Motor neuron (in vitro differentiated cells): Measurements from ENCODE around the gene IFT80. TPM values are rescaled to one million over a fixed set of nuclear protein-coding genes. Genes with fewer than 3 reads are reported as not detected.

Source experiments
- ATAC-seq, 8 experiments: fragments of 200-7000 bp; cut with Tn5 transposase; replicated peaks in 6 of 8; 2 replicates each; pipeline ENCODE4 v1.8.0; 2021; ENCODE audit warnings: mild to moderate bottlenecking in 8 of 8, moderate library complexity in 8 of 8
- H3K27ac ChIP-seq, 2 donors: fragments of 250-450 bp; sonication (Bioruptor Pico); 2 replicates each; pipeline ENCODE4 v1.9.0; 2021; ENCODE audit warnings: antibody characterized with exemption in 2 of 2, mild to moderate bottlenecking in 2 of 2, moderate library complexity in 1 of 2
- H3K4me1 ChIP-seq, 2 donors: fragments of 250-450 bp; sonication (Bioruptor Pico); replicated peaks in 1 of 2; 2 replicates each; pipeline ENCODE4 v1.6.1; 2021; ENCODE audit warnings: antibody characterized with exemption in 2 of 2, mild to moderate bottlenecking in 2 of 2, moderate library complexity in 1 of 2
- H3K4me3 ChIP-seq, 5 donors: fragments of 250-450 bp; sonication (Bioruptor Pico); 2 replicates each; pipeline ENCODE4 v1.9.0; 2021; ENCODE audit warnings: antibody characterized with exemption in 5 of 5, mild to moderate bottlenecking in 5 of 5, moderate library complexity in 4 of 5
- WGBS, 10 experiments: fragments of 450-650 bp; shearing (Covaris generic); methylation state at CpG; one replicate each; pipeline ENCODE4 v1.0.0; 2022; 5-methylcytosine and 5-hydroxymethylcytosine counted together
- in situ Hi-C, 9 experiments: fragments of 400-800 bp; cut with MboI; loops; one replicate each; pipeline ENCODE4 v1.15.0; 2021; ENCODE audit warnings: low sequenced_read_pairs in 9 of 9, low pct_unique_long_range_greater_than_20kb in 2 of 9; ENCODE audit not compliant: unreplicated experiment in 9 of 9
- total RNA-seq, 8 experiments: library from RNA; unstranded; fragments of 300-600 nt; gene quantifications; 2 replicates each; pipeline versions ENCODE4 v1.2.3 to v1.2.4, GENCODE V29; 2022

IFT80 gene
- total RNA-seq, 8 experiments from 2014 or later: 22.4 to 50.2 (median 38.7) TPM

GRCh38 chr3:160394009-160394392, 5.0 kb downstream of the IFT80 start:
- Histone ChIP-seq H3K4me3 (no peak overlapping the region), H3K27ac (no peak overlapping the region), H3K4me1 (peaks cover 0 to 5% of the 10 kb centered on the region in 2 donors)
- no peak for ATAC-seq
- 100% methylated on average over 1 to 3 of the region's 3 CpGs; no CpG with 5 or more reads in 3 of the 10 experiments for WGBS, 10 experiments
- in situ Hi-C loops: no loop called here

DNA sequence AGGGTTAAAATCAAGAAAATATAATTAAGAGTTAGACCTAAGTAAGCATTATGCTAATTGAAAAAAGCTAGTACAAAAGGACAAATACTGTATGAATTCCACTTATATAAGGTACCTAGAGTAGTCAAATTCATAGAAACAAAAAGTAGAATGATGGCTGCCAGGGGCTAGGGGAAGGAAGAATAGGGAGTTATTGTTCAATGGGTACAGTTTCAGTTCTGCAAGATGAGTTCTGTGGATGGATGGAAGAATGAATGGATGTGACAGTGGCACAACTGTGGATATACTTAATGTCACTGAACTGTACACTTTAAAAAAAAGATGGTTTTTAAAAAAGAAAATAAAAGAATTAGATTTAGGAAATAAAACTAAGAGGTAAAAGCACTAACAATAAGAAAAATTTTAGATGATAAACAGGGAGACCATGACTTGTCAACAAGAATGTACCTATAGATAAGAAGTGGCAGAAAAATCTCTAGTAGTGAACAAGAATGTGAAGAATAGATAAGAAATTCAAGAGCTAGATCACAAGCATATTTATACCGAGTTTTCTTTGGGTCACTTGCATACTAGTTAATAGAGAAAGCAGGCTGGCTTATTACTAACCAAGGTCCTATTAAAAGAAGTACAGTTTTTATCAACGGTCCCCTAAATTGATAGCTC, 5.5 kb downstream of the IFT80 start:
- H3K4me3 ChIP-seq: no peak overlapping the region
- peaks cover 0 to 5% of the 10 kb centered on the region in 2 donors for H3K4me1 ChIP-seq
- WGBS, 10 experiments: 60 to 100% (median 91%) methylated on average over 1 to 2 of the region's 2 CpGs
- H3K27ac ChIP-seq: no peak overlapping the region
- ATAC-seq: no peak
- in situ Hi-C loops: no loop called here

GRCh38 chr3:160392798-160393197, 6.2 kb downstream of the IFT80 start:
- no peak overlapping the region for H3K27ac ChIP-seq
- no peaks in the 10 kb centered on the region for H3K4me1 ChIP-seq
- H3K4me3 ChIP-seq: no peak overlapping the region
- no peak for ATAC-seq
- in situ Hi-C loops: no loop called here

DNA sequence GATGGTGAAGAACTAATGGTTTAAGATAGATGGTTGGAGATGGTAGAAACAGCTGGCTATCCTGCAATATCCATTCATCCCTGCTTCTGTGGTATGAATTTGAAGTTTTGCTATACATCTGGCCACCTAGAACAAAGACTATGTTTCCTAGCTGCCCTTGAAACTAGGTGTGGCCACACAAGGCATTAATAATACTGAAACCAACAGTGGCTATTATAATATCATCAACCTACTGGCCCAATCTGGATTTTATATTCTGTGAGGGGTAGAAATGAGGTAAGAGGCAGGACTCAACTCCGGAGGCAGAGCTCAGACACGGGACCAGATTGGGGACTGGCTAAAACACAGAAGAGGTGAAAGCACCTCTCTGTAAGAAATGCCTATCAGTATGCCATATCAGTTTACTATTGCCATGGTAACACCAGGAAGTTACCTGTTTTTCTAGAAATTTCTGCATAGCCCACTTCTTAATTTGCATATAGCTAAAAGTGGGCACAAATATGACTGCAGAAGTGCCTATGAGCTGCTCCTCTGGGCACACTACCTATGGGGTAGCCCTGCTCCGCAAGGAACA, 8.4 kb downstream of the IFT80 start:
- WGBS, 10 experiments: 20 to 100% (median 94%) methylated on average over 1 to 3 of the region's 3 CpGs; no CpG with 5 or more reads in 4 of the 10 experiments
- in situ Hi-C loops: no loop called here
- no peaks in the 10 kb centered on the region for H3K4me1 ChIP-seq
- peak in 2 of 8 experiments; percentile 19 to 68 for ATAC-seq
- no peak overlapping the region for H3K27ac ChIP-seq
- no peak overlapping the region for H3K4me3 ChIP-seq

DNA sequence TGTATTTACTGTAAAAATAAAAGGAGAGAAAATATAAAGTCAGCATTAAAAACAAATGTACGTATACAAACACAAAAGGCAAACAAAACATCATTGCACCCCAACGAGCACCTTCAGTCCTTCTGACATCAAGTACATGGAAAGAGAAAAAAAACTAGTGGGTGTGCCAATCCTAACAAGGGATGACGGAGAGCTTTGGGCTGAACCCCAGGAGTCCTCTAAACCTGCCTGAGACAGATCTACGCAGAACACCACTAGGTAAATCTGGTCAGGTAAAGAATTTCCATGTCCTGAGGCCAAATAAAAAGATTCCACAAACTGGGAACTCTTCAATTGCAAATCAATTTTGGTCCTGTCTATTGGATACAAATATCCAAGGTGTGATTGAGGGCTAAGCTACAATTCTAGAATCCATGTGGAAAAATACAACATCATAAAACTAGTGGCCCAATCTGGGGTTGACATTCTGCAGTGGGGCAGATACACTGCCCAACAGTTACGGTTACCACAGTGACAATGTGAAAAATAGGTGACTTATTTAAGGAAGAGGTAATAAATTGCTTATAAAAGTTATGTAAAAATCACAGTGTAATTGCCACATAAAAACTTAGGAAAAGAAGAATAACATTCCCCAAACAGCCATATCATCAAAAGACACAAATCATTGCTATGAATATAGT, 14.2 kb downstream of the IFT80 start:
- Histone ChIP-seq H3K27ac (no peak overlapping the region), H3K4me1 (no peaks in the 10 kb centered on the region), H3K4me3 (no peak overlapping the region)
- no peak for ATAC-seq
- WGBS, 10 experiments: 64 to 100% (median 90%) methylated on average over 1 to 5 of the region's 5 CpGs
- in situ Hi-C loops: no loop called here

DNA sequence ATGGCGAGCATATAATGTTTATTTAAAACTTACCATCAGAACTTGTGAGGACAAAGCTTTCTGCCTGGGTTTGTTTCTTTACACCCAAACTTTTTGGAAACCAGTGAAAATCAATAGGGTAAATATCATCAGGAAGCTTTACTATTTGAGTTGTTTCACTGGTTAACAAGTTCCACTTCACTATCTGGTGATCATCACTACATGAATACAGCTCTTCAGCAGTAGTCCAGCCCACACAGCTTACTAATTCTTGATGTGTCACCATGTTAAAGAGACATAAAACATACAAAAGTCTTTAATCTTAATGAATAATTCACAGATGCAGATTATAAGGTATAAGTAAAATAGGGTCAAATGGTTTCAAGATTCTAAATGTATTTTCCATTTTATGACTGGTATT, 17.6 kb downstream of the IFT80 start:
- H3K4me3 ChIP-seq: no peak overlapping the region
- in situ Hi-C loops: no loop called here
- no peak overlapping the region for H3K27ac ChIP-seq
- no peaks in the 10 kb centered on the region for H3K4me1 ChIP-seq
- WGBS, 10 experiments: 56 to 100% (median 100%) methylated on average over 1 of the region's 1 CpG; no CpG with 5 or more reads in 3 of the 10 experiments
- peak in 1 of 8 experiments; percentile 34 for ATAC-seq

DNA sequence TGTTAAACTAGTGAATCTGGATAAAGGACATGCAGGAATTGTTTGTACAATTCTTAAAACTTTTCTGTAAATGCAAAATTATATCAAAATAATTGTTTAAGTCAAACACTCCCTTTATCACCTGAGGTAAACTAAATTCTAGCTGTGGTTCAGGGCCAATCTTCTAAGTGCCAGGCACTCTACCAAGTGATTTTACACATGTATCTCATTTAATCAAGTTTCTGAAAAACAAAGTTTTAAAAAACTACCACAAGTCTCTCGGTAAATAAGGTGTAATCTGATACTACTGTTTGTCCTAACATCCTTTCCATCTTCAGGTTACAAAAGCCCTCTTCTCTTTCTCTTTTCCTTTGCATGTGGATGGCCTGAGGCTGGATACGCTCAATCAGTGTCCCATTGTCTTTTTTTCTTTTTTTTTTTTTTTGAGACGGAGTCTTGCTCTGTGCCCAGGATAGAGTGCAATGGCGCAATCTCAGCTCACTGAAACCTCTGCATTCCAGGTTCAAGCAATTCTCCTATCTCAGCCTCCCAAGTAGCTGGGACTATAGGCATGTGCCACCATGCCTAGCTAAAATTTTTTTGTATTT, 19.3 kb downstream of the IFT80 start:
- Histone ChIP-seq H3K4me3 (no peak overlapping the region), H3K27ac (no peak overlapping the region), H3K4me1 (no peaks in the 10 kb centered on the region)
- in situ Hi-C loops: no loop called here
- WGBS, 10 experiments: 46 to 96% (median 65%) methylated on average over 1 to 4 of the region's 4 CpGs
- no peak for ATAC-seq

DNA sequence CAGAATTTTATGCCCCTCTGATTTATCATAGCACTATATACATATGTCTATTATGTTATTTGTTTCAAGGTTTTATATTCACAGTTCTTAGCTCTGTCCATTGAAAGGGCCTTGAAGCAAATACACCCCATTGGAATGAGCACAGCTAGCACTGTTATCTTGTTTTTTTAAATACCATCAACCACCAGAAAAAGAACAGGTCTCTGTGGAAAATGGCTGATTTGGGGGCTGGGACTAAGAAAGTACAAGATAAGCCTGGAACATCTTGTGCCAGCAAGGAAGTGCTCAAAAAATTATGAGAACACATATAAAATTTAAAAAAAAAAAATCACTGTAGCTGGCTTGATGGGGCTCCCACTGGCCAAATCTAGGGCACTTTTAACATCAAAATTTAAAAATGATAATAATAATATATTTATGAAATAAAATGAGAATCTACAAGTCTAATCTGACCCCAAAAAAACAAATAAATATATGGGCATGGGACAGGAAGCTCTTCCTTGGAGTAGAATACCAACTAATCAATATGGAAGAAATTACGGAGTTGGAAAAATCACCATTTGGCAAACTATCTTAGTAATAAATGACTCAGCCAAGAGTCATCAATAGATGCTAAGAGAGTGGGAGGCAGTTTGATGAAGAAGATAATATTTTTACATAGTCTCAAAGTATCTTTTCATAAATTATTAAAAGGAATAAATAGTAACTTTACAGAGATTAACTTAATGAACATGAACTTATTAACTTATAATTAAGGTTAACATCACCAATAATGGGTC, 20.5 kb downstream of the IFT80 start:
- Histone ChIP-seq H3K27ac (no peak overlapping the region), H3K4me1 (no peaks in the 10 kb centered on the region), H3K4me3 (no peak overlapping the region)
- 25 to 100% (median 100%) methylated on average over 1 of the region's 1 CpG; no CpG with 5 or more reads in 1 of the 10 experiments for WGBS, 10 experiments
- in situ Hi-C loops: no loop called here
- no peak for ATAC-seq

DNA sequence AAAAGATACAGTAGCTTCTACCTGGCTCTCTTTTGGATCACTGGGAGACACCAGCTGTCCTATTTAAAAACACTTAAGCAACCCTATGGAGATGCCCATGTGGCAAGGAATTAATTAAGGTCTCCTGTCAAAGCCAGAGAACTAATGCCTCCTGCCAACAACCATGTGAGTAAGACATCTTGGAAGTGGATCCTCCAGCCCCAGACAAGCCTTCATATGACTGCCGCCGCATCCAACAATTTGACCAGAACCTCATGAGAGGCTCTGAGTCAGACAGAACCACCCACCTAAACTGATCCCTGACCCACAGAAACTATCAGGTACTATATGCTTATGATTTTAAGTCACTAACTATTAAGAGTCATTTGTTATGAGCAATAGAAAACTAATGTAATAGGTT, 22.3 kb downstream of the IFT80 start:
- H3K27ac ChIP-seq: no peak overlapping the region
- WGBS, 10 experiments: 0 to 100% (median 90%) methylated on average over 1 to 2 of the region's 2 CpGs; no CpG with 5 or more reads in 3 of the 10 experiments
- no peaks in the 10 kb centered on the region for H3K4me1 ChIP-seq
- no peak for ATAC-seq
- no peak overlapping the region for H3K4me3 ChIP-seq
- in situ Hi-C loops: no loop called here

DNA sequence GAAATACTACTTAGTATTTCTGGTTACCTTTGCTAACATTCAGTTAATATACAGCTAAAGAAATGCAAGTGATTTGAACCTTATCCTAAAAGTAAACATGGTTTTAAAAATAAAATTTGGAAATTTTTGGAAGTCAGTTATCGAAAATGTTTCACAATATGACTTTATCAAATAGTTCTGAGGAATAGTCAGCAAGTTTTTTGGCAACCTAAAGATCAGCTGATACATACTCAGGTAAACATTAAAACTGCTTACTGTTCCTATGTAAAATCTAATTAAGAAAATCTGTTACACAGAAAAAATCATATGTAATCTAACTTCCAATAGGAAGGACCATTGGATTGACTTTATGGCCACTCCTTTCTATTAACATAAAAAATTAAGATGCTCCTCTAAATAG, 24.1 kb downstream of the IFT80 start:
- Histone ChIP-seq H3K27ac (no peak overlapping the region), H3K4me1 (no peaks in the 10 kb centered on the region), H3K4me3 (no peak overlapping the region)
- no peak for ATAC-seq
- in situ Hi-C loops: no loop called here
- 89 to 100% (median 100%) methylated on average over 1 of the region's 1 CpG; no CpG with 5 or more reads in 3 of the 10 experiments for WGBS, 10 experiments

- Histone ChIP-seq H3K27ac (no peak overlapping the region), H3K4me3 (no peak overlapping the region), H3K4me1 (no peaks in the 10 kb centered on the region)
- ATAC-seq: no peak
- WGBS, 10 experiments: 59 to 100% (median 87%) methylated on average over 1 to 2 of the region's 2 CpGs; no CpG with 5 or more reads in 1 of the 10 experiments
- in situ Hi-C loops: no loop called here
Observed at GRCh38 chr3:160374472-160374871, 24.6 kb downstream of the IFT80 start.

DNA sequence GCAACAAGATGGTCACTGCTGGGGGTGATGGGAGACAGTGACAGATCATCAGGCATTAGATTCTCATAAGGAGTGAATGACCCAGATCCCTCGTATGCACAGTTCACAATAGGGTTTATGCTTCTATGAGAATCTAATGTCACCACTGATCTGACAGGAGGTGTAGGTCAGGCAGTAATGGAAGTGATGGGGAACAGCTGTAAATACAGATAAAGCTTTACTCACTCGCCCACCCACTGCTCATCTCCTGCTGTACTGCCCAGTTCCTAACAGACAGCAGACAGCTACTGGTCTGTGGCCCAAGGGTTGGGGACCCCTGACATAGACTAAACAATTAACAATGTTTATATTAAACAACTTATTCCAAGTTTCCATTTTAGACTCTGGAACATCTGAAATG, 25.4 kb downstream of the IFT80 start:
- Histone ChIP-seq H3K4me3 (no peak overlapping the region), H3K4me1 (no peaks in the 10 kb centered on the region), H3K27ac (no peak overlapping the region)
- in situ Hi-C loops: no loop called here
- 81 to 100% (median 92%) methylated on average over 1 to 2 of the region's 2 CpGs; no CpG with 5 or more reads in 4 of the 10 experiments for WGBS, 10 experiments
- ATAC-seq: no peak

GRCh38 chr3:160372780-160373179, 26.2 kb downstream of the IFT80 start:
- H3K4me3 ChIP-seq: no peak overlapping the region
- in situ Hi-C loops: no loop called here
- H3K4me1 ChIP-seq: no peaks in the 10 kb centered on the region
- H3K27ac ChIP-seq: no peak overlapping the region
- ATAC-seq: no peak
